ENCODE measurements around the gene PEX5L.

- TF ChIP-seq CTCF (IDR thresholded peaks at IDR 0.05) = no peak
- no peak for TF ChIP-seq EP300 (IDR thresholded peaks at IDR 0.05)
- no peak for TF ChIP-seq POLR2A (IDR thresholded peaks at IDR 0.05)
- no peak for TF ChIP-seq POLR2AphosphoS5 (IDR thresholded peaks at IDR 0.05)
These were observed 88.0 kb downstream of the PEX5L start for GRCh38 chr3:179948740-179949139.

Data from suprapubic skin (tissue), 4 donors.